Activated T-cell treated with anti-CD3 and anti-CD28 coated beads for 1 hour (primary cell): ENCODE results near the gene CD7.

Experiments
- DNase-seq: peaks from one replicate; pipeline ENCODE4 v3.0.0-alpha.2; 2020; ENCODE audit warnings: low read depth

The CD7 gene

DNA sequence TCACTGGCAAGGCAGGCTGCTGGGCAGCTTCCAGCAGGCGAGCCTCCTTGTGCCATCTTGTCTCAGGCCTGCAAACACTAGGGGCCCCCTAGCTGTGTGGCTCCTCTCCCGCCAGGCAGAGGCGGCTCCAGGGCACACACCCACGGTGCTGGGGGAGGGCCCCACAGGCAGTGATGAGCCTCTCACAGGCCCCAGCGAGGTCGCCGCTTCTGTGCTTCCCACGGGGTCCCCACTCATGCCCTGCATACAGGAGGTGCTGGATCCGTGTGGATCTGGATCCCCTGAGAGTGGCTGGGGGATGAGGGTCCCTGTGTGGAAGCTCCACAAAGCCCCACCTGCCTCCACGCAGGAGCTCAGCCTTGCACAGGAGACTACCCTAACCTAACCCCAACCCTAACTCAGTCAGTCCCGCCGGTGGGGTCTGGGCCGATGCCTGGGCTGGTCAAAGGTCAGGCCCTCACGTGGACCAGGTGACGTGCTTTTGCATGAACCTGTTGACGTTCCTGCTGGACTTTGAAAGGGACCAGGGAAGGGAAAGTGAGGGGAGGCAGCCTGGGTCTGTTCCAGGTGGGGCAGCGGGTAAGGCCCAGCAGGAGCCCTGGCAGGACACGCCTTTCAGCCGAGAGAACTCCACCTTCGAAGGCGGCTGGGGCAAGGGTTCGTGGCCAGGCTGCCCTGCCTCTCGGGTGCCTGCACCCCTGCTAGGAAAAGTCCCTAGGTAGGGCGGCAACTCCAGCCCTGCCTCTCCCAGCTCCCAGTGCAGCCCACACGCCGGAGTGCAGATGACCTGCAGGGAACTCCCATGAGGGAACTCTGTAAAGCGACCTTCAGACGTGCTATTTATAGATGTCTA, 11.0 kb upstream of the CD7 start:
- DNase-seq: no peak

DNA sequence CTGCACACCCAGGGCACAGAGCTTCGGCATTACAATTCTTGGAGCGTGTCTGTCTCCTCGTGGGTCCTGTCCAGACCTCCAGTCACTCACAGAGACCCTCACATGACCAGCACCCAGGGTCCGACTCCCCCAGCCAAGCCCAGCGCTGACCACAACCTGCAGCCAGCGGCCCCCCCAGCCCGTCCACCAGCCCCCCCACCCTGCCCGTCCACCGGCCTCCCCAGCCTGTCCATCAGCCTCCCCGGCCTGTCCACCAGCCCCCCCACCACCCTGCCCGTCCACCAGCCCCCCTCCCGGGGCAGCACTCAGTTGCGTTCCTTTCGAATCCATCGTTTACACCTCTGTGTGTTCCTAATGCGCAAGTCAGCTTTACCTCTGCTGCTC, 10.3 kb upstream of the CD7 start:
- no peak for DNase-seq

DNA sequence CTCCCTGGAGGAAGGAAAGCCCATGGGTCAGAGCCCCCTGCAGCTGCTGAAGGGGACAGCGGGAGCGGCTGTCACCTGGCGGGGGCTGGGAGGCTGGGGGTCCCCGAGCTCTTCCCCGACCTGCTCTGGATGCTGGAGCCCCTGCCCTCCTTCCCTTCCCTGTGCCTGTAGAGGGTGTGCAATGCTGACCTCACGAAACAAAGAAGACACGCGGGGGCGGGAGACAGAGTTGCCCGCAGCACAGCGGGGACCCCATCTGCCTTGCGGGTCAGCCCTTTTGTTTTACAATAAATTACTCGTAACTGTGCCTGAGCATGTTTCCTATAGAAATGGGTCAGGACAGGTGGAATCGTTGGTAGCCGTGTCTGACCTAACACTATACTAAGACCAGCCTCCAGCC, 9.9 kb upstream of the CD7 start:
- no peak for DNase-seq

DNA sequence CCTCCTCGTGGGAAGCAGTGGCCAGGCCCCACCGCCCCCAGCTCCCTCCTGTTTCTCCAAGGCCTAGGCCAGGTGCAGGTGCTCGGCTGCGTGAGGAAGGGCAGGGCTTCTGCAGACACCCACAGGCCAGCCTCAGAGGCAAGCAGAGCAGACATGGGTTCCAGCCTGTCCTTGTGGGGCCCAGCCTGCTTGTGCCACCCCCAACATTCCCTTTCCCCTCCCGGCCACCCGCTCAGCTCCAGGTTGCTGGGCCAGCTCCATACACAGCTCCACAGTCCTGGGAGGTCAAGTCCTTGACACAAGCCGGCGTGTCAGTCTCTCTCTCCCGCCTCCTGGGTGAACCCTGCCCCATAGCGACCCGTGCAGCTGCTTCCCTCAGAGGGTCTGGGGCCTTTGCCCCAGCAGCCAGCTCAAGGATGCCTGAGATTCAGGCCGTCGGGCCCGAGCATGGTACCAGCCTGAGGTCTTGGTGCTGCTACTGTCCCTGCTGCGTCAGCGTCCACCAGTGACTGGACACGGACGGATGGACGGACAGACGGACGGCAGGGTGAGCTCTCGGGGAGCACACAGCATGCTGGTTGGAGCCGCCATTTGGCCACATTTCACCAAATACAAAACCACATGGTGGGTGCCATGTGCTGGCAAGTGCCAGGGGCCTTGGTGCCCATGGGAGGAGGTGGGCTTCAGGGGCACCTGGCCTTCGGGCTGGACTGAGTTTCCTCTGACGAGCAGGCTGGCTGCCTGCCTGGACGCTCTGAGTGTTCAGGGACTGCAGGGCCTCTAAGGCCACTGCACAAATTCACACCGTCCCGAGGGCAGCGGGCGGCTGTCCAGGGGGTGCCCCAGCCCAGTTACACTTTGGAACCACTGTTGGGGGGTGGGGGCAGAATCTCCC, 8.1 kb upstream of the CD7 start:
- DNase-seq: no peak

DNA sequence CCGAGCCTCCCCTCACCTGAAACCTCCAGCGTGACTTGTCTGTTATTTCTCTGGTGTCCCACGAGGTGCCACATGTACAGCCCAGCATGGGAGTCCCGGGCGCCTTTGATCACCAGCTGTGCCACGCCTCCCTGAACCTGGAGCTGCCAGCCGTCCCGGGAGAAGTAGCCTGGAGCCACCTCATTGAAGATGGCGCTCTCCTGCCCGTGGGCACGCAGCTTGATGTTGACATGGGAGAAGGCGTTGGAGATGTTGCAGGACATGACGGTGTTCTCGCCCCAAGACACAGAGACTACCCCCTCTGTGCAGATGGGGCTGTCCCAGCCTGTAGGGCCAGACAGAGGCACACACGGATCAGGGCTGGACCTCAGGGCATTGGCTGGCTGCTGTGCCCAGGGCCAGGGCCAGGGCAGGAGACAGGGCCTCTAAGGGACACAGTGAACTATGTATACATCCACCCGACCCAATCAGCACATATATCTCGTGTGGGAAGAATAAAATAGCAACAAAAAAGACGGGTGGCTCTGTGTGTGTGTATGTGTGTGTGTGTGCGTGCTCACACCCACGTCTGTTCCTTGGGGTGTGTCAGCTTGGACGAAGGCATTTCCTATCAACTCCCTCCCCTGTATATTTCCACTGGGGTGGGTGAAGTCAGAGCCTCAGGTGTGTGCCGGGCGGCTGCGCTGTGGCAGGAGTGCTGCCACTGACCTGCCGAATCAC, 7.3 kb upstream of the CD7 start:
- no peak for DNase-seq

DNA sequence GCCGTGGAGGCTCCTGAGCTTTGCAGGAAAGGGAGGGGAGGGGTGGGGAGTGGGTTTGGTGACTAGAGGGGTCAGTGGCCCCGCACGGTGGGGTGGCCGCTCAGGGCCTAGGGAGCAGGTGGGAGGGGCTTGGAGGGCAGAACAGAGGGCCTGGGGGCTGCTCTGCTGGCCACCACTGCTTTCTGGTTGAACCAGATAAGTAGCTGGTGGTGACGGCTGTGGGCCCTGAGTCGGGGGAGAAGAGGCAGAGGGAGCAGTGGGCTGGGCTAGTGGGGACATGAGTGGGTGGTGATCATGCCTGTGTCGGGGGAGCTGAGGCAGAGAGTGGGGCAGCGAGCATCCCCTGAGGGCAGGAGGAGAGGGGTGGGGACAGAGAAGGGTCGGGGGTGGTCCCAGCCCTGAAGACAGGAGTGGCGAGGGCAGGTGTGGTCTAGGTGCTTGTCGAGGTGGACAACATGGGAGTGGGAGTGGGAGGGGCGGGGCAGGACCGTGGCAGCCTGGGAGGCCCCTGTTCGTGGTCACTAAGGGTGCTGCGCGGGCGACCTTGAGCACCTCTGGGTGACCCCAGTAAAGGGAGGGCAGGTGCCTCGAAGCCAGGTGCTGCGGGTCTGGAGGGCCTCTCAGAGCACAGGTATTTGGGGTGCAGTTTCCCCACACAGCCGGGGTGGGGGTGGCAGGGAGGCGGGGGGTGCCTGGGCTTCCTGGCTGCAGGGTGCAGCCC, 6.3 kb upstream of the CD7 start:
- no peak for DNase-seq

DNA sequence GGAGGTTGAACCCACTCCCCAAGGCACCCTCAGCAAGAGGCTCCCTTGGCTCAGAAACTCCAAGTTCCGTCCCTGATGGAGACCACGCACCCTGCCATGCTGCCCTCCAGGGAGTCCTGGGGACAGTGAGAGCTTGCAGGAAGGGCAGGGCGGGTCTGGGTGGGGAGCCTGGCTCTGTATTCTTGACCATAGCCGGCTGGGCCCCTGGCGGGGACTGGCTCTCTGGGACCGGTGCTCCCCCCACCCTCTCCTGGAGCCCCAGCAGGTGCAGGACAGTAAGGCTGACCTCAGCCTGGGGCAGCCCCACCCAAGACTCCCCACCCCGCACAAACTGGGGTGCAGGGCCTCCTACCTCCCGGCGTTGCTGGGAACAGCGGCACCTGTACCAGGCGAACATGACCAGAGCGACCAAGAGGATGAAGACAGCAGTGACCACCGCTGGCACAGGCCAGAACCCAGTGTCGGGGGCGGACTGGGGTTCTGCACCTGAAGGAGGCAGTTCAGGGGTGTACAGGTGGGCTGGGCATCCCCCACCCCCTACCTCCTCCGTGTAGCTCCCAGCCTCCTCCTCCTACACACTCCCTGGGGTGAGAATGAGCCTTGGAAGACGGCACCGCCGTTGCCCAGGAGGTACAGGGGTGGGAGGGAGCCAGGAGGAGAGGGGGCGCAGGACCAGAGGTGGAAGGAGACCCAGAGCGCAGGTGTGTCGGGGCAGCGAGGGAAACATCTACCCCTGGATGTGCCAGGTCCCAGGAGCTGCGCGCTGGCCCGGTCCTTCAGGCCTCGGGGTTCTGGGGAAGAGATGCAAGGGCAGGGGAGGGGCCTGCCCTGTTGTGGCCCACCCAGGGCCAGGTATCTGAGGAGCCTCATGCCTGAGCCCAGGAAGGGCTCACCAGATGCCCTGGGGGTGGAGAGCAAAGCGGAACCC, 5.4 kb upstream of the CD7 start:
- DNase-seq: no peak

DNA sequence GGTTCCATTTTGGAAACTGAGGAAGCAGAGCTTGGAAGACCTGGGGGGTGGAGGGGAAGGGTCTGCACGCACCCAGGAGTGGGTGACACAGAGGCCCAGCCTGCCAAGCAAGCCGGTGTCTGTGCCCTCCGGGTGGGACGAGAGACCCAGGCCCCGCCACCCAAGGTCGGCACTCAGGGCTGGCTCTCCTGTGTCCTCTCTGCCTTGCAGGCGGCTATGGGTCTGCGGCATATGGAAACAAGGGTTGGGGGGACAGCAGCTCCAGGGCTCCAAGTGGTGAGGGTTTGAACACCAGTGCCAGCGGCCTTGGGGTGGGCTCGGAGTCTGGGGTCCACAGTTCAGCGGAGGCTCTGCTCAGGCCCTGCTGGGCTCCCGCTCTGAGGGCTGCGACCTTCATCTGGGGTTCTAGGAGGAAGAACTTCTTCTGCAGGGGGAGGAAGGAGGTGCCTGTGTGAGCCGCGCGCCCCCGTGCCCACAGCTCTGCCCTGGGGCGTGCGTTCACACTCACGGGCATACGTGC, 4.6 kb upstream of the CD7 start:
- no peak for DNase-seq

DNA sequence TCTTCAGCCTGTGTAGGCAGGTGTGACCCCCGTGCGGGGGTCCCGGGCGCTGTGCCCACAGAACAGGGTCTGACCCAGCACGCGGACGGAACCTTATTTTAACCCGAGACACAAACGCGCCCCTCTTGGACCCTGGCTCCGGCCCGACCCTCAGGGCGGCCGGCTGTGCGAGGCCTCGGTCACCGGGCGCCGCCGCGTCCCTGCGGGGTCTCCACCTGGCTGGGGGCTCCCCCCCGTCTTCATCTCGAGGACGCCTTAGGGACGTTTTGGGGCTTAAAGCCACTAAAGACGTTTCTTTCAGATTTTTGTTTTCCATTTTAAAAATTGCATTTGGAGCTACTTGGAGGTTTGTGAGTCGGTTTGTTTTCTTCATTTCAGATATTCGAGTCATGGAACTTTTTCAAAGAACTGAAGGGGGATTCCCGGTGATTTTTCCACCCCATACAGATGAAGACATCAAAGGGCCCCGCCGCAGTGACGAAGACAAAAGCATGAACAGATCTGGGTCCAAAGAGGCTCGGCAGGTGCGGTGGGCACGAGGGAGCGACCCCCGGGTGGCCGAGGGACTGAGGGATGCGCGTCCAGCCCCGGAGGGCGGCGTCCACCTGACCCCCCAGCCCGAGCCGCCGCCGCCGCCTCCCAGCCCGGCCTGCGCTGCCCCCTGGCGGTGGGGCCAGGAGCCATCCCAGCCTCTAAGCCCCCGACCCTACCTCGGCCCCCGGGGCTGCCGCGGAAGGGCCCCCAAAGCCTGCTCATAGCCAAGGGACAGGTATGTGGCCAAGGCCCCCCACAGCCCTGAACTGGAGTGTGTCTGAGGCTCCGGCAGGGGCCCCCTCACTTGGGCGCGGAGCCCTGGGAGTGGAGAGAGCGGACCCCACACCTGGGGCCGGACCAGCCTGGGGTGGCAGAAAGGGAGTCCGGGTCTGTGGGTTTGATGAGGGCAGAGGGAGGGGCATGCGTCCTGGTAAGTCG, 3.8 kb upstream of the CD7 start:
- DNase-seq: peak; percentile 71

DNA sequence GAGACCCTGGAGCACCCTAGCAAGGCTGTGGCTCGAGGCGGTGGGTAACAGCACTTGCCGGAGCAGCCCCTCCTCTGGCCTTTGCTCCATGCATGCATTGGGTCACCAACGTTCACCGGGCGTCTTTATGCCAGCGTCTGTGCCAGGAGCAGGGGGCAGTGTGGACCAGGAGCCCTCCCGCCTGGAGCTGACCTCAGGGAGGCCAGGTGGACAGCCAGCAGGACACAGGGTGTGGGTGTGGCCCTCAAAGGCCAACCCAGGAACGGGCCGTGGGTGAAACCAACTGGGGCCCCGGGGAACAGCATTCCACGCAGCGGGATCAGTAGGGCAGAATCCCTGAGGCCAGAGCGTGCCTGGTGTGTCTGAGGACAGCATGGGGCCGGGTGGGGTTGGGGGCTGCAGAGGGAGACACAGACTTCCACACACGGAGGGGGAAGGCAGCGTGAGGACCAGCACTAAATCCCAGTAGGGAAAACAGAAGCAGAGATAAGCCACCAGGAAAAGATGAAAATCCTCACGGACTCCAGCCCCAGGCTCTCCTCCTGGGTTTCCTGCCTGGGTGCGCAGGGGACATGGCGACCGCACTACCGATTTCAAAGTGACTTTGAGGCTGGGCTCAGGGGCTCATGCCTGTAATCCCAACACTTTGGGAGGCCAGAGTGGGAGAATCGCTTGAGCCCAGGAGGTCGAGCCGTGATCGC, 2.9 kb upstream of the CD7 start:
- no peak for DNase-seq

DNA sequence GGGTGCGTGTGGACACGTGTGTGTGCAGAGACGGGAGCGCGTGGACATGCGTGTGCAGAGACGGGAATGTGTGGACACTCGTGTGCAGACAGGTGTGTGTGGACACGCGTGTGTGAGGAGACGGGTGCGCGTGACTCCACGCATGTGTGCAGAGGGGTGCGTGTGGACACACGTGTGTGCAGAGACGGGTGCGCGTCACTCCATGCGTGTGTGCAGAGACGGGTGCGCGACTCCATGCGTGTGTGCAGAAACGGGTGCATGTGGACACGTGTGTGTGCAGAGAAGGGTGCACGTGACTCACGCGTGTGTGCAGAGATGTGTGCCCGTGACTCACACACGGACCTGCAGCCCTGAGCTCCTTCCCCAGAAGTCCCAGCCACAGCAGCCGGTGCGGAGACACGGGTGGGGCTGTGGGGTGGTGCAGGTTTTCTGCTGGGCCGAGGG, 2.2 kb upstream of the CD7 start:
- DNase-seq: no peak

DNA sequence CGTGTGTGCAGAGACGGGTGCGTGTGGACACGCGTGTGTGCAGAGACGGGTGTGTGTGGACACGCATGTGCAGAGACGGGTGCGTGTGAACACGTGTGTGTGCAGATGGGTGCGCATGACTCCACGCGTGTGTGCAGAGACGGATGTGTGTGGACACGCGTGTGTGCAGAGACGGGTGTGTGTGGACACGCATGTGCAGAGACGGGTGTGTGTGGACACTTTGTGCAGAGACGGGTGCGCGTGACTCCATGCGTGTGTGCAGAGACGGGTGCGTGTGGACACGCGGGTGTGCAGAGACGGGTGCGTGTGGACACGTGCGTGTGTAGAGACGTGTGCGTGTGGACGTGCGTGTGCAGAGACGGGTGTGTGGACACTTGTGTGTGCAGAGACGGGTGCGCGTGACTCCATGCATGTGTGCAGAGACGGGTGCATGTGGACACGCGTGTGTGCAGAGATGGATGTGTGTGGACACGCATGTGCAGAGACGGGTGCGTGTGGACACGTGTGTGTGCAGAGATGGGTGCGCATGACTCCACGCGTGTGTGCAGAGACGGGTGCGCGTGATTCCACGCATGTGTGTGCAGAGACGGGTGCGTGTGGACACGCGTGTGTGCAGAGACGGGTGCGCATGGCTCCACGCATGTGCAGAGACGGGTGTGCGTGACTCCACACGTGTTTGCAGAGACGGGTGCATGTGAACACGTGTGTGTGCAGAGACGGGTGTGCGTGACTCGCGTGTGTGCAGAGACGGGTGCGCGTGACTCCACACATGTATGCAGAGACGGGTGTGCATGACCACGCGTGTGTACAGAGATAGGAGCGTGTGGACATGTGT, 1.6 kb upstream of the CD7 start:
- no peak for DNase-seq

DNA sequence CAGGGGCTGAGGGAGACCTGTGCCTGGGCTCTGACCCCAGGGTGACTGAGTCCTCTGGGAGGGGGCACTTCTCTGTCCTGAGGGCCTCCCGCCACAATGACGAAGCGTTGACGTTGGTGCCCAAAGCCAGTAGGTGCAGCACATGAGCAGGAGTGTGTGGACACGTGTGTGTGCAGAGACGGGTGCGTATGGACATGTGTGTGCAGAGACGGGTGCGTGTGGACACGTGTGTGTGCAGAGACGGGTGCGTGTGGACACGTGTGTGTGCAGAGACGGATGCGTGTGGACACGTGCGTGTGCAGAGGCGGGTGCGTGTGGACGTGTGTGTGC, 726 bp upstream of the CD7 start:
- no peak for DNase-seq

DNA sequence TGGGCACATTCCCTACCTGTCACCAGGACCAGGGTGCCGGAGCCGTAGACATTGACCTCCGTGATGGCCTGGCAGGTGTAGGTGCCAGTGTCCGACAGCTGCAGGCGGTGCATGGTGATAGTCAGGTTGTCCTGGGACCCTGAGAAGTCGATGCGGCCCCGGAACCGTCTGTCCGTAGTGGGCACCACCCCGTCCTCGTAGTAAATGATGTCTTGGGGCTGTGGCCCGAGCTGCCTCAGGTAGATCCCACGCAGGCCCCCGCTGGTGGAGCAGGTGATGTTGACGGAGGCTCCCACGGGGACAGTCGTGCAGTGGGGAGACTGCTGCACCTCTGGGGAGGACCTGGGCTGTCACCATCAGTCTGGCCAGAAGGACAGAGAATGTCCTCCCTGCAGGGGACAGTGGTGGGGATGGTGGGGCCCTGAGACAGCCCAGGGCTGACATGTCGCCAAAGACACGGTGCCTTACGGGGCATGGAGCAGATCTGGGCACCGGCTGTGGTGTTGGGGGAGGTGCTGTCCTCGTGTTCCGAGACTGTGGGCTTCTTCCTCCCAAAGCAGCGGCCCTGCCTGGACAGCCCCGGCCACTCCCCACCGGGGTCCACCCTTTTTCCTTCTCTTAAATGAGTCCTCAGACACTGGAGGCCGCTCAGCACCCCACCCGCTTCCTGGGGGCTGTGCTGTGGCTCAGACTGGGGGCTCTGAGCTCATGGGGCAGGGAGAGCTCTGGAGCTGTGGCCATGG, 586 bp downstream of the CD7 start:
- DNase-seq: no peak

DNA sequence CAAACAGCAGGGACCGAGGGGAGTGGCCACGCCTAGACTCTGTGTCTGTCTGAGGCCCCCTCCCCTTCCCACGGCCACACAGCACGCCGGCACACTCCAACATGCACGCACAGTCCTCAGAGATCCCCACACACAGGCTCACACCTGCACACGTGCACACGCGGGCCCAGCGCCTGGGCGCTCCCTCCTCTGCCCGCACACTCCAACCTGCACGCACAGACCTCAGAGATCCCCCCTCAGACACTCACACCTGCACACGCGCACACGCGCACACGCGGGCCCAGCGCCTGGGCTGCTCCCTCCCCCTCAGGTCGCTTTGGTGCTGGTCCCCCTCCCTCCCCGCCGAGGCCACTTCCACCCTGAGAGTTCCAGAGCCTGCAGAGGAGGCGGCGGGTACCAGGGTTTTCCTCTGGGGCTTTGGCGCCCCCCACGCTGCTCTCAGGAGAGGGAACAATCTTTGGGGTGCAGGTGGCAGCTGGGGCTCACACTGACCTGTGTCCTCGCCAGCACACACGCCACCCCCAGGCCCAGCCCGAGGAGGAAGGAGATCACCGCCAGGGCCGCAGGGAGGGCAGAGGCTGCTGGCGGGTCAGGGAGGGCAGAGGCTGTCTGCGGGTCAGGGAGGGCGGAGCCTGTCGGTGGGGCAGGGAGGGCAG, 1.6 kb downstream of the CD7 start:
- DNase-seq: no peak

DNA sequence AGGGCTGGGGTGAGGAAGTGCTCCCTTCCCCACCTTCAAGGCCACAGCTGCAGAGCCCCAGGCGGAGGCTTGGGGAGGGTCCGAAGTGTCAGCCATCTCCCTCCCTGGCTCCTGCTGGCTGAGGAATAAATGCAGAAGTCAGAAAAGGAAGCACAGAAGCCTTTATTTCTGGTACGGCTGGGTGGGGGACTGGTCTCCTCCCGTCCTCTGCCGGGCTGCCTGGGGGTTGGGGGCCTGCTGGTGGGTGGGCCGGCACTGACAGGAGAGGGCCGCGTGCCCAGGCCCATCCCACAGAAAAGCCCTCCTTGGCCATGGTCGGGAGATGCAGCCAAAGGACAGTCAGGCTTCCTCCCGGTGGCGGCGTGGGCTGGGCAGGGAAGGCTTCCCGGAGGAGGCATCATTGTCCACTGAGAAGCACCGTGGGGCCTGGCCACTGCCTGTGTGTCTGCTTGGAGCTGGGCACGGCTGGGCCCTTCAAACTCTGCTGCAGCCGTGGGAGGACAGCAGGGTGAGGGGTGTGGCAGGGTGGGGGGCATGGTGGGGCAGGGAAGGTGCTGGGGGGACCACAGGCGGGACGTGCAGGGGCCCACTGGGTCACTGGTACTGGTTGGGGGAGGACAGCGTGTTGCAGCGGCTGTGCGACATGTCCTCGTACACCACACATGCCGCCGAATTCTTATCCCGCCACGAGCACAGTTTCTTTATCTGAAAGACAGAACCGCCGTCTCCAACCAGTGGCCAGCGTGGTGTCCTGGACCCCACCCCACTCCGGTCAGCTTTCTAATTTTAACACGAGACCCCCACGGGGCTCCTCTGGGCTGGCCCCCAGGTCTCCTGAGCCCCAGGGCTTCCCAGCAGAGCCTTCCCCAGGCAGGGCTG, 2.4 kb downstream of the CD7 start:
- no peak for DNase-seq
